Stimulated activated CD4-positive, alpha-beta T cell treated with anti-CD3 and anti-CD28 coated beads, Interleukin-4, amount 100 ng/mL, for 4 hours (primary cell): ENCODE results near the gene ERCC2.
"Not testable (repeated sequence)": the region's sequence is repeated elsewhere in the genome, so short reads cannot be mapped to it uniquely, and the experiment has no call there.

Source experiments
- DNase-seq, 2 experiments: peaks; one replicate each; pipeline ENCODE4 v3.0.0-alpha.2; 2020

The ERCC2 gene

DNA sequence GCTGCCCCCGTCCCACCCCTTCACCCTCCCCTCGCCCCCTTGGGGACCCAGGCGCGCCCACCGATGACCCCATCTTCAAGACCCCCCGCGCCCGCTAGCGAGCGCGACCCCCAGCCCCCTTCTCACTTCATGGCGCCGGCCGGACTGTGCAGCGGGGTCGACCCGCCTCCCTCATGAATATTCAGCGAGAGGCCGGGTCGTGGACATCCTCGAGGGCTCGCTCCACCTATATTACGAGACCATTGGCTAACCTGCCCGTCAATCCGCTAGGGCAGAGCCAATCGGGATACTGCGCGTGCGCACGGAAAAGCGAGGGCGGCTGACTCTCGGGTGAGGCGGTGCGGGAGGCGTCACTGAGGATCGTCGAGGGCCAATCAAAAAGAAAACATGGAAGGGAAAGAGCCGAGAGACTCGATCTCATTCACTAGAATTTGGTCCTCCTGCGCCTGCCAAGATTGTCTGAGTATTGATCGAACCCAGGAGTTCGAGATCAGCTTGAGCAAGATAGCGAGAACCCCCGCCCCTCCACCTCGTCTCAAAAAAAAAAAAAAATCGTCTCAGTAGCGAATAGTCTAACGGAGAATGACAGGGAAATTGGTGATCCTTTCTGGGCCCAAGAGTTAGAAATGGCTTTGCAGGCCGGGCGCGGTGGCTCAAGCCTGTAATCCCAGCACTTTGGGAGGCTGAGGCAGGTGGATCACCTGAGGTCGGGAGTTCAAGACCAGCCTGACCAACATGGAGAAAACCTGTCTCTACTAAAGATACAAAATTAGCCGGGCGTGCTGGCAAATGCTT, at the start of gene ERCC2:
Gene ERCC2, minus strand, starts transcription at position 164 of the 795 bp plus-strand sequence. Its CDS starts 33 bp downstream, at position 131.
- DNase-seq, result peak; percentile 99

GRCh38 chr19:45419895-45420294, 49.5 kb upstream of the ERCC2 start:
- no peak for DNase-seq

DNA sequence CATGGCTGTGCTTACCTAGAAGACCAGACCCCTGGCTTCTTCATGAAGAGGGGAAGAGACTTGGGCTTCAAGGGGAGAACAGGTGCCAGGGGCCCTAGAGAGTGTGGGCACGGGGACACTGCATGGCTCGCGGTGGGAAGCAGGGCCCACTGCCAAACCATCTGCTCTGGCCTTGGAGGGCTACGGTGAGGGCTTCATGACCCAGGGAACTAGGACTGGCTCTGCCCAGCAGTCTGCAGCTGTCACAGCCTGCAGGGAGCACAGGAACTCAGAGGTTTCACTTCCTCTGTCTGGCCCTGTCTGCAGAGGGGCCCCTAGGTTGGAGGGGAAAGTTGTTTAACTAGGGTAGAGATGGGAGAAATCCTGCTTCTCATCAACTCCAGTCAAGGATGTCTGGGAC, 49.0 kb upstream of the ERCC2 start:
- no peak for DNase-seq

GRCh38 chr19:45418802-45419201, 48.4 kb upstream of the ERCC2 start:
- no peak for DNase-seq

- DNase-seq, result no peak
Observed at GRCh38 chr19:45417151-45417550, 46.8 kb upstream of the ERCC2 start.

DNA sequence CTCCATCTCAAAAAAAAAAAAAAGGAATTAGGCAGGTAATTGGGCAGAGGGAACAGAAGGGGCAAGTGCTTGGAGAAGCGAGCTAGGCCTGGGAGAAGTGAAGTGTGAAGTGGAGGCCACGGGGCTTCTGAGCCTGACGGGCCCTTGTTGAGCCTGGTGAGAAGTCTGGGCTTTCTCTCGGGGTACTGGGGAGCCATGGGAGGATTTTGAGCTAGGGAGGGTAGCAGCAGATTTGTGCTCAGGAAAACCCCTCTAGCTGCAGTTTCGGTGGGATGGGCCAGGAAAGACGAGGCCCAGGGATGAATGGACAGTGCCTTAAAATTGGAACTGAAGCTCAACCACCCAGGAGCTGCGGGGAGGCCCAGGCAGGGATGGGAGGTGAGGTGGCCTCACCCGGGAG, 44.1 kb upstream of the ERCC2 start:
- DNase-seq, result no peak

DNA sequence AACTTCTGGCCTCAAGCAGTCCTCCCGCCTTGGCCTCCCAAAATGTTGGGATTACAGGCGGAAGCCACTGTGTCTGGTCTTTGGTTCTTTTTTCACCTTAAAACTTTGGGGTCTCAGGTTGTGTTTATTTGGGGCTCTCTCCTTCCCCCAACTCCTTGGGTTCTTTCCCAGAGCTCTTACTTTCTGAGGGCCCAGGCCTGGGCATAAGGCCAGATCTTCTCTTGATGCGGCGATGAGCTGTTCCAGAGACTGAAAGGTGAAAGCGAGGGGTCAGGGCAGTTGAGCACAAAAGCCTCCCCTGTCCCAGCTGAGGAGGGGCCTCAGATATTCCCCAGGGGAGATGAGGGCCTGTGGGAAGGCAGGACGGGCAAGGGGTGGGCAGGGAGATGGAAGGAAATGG, 43.1 kb upstream of the ERCC2 start:
- DNase-seq, result no peak

DNA sequence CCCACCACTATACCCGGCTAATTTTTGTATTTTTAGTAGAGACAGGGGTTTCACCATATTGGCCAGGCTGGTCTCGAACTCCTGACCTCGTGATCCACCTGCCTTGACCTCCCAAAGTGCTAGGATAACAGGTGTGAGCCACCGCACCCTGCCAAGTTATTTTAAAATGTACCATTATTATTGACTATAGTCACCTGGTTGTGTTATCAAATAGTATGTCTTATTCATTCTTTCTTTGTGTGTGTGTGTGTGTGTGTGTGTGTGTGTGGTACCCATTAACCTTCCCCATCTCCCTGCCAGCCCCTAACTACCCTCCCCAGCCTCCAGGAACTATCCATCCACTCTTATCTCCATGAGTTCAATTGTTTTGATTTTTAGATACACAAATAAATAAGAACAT, 40.0 kb upstream of the ERCC2 start:
- not testable (repeated sequence) for DNase-seq

DNA sequence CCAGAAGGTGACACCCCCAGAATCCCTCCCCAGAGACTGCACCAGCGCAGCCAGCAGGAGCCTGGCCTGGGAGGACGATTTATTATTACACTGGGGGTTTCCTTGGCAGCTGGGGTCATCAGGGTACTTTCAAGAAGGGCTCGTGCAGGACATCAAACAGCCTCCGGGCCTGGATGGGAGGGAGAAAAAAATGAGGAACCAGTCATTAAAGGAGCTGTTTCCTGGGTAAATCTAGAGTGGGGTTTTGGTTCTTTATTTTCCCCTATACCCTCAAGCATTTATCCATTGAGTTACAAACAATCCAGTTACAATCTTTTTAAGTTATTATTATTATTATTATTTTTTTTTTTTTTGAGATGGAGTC, 39.2 kb upstream of the ERCC2 start:
- no peak for DNase-seq

DNA sequence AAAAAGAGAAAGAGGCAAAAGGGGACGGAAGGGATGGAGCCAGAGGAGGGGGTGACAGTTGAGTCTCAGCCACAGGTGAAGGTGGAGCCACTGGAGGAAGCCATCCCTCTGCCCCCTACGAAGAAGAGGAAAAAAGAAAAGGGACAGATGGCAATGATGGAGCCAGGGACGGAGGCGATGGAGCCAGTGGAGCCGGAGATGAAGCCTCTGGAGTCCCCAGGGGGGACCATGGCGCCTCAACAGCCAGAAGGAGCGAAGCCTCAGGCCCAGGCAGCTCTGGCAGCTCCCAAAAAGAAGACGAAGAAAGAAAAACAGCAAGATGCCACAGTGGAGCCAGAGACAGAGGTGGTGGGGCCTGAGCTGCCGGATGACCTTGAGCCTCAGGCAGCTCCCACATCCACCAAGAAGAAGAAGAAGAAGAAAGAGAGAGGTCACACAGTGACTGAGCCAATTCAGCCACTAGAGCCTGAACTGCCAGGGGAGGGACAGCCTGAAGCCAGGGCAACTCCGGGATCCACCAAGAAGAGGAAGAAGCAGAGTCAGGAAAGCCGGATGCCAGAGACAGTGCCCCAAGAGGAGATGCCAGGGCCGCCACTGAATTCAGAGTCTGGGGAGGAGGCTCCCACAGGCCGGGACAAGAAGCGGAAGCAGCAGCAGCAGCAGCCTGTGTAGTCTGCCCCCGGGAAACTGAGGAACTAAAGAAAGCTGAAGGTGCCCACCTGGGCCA, 38.6 kb upstream of the ERCC2 start:
- no peak for DNase-seq

DNA sequence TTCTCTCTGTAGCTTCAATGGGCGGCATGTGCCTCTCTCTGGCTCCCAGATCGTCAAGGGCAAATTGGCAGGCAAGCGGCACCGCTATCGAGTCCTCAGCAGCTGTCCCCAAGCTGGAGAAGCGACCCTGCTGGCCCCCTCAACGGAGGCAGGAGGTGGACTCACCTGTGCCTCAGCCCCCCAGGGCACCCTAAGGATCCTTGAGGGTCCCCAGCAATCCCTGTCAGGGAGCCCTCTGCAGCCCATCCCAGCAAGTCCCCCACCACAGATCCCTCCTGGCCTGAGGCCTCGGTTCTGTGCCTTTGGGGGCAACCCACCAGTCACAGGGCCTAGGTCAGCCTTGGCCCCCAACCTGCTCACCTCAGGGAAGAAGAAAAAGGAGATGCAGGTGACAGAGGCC, 37.7 kb upstream of the ERCC2 start:
- no peak for DNase-seq

- DNase-seq, result not testable (repeated sequence)
Observed at GRCh38 chr19:45407585-45407984, 37.2 kb upstream of the ERCC2 start.

GRCh38 chr19:45407091-45407375, 36.7 kb upstream of the ERCC2 start:
- no peak for DNase-seq

GRCh38 chr19:45406226-45407090, 36.1 kb upstream of the ERCC2 start, which contains the start of gene POLR1G:
POLR1G (plus strand) TSS chr19:45406644; CDS start chr19:45406697, 53 bp downstream.
- DNase-seq, result peak; percentile 71 to 76

- peak; percentile 76 to 83 for DNase-seq
Observed at GRCh38 chr19:45405435-45406225, 35.3 kb upstream of the ERCC2 start.

GRCh38 chr19:45404557-45405434, 34.4 kb upstream of the ERCC2 start, which contains the start of gene PPP1R13L:
PPP1R13L (minus strand) TSS chr19:45405069; CDS start chr19:45398318, 6,751 bp downstream.
- peak; percentile 44 to 51 for DNase-seq

DNA sequence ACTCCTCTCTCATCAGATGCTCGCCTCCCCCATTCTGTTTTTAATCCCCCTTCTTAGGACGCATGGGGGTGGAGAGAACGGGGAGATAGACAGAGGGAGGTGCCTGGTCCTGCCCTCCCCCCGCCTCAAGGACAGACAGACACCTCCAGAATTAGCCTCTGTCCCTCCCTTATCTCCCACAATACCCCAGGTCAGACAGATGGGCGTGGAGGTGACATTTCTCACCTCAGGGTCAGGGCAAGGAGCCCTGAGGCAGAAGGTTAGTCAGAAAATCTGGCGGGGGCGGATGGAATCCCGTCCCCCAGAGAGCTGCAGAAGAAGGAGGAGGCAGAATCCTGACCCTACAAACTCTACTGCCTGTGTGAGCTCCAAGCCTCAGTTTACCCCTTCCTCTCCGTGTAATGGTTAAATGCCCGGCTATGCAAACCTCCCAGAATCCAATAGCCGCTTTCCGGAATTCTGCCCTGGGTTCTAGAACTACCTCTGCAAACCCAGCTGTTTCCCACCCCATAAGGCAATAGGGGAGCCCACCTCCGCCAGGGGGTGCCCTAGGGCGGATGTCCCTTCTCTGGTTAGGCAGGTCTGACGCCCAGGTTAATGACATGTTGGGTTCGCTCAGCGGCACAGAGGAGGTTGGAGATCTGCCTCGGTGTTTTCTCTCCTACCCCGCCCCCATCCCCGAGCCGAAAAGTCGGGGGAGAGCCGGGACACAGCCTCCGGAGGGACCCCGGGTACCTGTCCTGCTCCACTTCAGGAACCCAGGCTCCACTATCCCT, 33.6 kb upstream of the ERCC2 start:
- DNase-seq, result peak; percentile 51 to 55

DNA sequence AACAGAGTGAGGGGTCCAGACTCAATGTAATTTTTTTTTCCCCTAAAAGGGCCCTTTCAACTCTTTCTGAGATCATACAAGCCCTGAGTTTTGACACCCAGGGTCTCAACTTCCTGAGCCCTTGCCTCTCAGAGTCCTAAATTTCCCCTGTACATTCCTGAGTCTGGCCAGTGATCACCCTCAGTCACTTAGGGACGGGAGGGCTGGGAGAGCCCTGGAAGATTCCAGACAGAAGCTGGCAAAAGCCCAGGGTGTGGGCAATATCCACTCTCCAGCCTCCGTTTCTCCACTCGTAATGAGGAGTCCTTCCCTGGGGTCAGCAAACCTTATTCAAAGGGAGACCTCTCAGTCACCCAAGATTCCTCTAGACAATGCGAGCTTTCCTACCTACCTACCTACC, 32.9 kb upstream of the ERCC2 start:
- DNase-seq, result no peak

DNA sequence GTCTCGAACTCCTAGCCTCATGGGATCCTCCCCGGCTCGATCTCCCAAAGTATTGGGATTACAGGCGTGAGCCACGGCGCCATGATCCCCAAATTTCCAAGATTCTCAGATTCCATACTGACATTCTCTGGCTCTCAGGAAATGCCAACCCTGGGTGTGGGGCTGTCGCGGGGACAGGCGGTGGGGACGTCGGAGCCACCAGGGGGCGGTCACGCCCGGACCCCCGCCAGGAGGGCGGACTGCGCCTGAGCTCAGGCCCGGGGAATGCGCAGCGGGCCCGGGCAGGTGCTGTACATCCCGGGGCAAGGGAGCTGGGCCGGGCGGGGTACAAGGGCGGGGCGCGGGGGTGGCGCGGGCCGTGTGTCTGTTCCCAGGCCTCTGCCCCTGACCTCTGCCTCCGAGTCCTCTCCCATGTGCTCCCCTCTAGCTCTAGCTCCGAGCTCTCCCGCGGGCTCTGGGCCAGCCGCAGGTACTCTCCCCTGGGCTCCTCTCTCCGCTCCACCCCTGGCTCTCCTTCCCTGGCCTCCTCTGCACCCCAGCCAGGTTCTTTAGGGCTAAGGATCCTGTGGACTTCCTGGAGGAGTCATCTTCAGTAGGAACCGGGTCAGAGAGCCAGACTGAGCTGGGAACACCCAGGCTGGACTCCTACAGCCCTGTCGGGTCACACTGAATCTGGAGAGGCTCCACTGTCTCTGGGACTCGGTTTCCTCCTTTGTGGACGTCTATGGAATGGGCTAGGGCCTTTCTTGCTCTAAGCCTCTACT, 32.1 kb upstream of the ERCC2 start:
- peak; percentile 20 to 37 for DNase-seq

DNA sequence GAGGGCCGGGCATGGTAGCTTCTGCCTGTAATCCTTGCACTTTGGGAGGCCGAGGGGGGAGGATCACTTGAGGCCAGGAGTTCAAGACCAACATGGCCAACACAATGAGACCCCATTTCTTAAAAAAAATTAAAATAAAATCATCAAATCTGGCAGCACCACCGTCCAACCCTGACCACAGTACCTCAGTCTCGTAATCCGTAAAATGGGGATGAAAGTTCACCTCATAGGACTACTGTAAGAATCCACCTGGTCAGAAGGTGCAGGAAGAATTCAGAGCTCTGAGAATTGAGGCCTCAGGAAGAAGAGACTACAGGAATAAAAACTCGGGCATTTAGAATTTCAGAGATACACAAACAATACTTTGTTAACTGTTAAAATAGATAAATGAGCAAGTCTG, 31.4 kb upstream of the ERCC2 start:
- no peak for DNase-seq
